Endothelial cell of umbilical vein (primary cell): Measurements from ENCODE around the gene FGF2.

Experiments
- EZH2 ChIP-seq: IDR thresholded peaks from 2 replicates; pipeline ENCODE4 v1.6.1; 2012; ENCODE audit warnings: borderline replicate concordance, low read depth, mild to moderate bottlenecking, moderate library complexity, low read length, inconsistent platforms; ENCODE audit not compliant: severe bottlenecking
- JUN ChIP-seq: IDR thresholded peaks from 2 replicates; pipeline ENCODE4 v1.6.1; 2011; ENCODE audit warnings: borderline replicate concordance, low read depth; ENCODE audit not compliant: insufficient read length, insufficient read depth
- MYC ChIP-seq: IDR thresholded peaks from one replicate; pipeline ENCODE4 v1.6.1; 2011; ENCODE audit warnings: mild to moderate bottlenecking, low read depth, low read length
- POLR2A ChIP-seq: IDR thresholded peaks from 2 replicates; pipeline ENCODE4 v1.6.1; 2012; ENCODE audit warnings: low read depth, mild to moderate bottlenecking, control low read depth, low read length
- POLR2AphosphoS5 ChIP-seq: IDR thresholded peaks from 2 replicates; pipeline ENCODE4 v1.6.1; 2012; ENCODE audit warnings: low read depth, mild to moderate bottlenecking, control low read depth, low read length, moderate library complexity; ENCODE audit not compliant: insufficient read depth
- TF ChIP-seq, protein P1 (sequence below), 2 donors: IDR thresholded peaks; 1 replicate in 1 of 2; 2 replicates in 1 of 2; pipeline ENCODE4 v1.5.1; 2011; ENCODE audit warnings: low read length in 2 of 2, mild to moderate bottlenecking in 2 of 2, moderate library complexity in 2 of 2, control low read depth in 1 of 2, inconsistent platforms in 1 of 2, low read depth in 1 of 2; ENCODE audit not compliant: insufficient read depth in 1 of 2; ENCODE audit errors: extremely low read depth in 1 of 2

GRCh38 chr4:122832732-122833131 lies 6.1 kb downstream of the FGF2 start:
- TF ChIP-seq, protein P1, sequence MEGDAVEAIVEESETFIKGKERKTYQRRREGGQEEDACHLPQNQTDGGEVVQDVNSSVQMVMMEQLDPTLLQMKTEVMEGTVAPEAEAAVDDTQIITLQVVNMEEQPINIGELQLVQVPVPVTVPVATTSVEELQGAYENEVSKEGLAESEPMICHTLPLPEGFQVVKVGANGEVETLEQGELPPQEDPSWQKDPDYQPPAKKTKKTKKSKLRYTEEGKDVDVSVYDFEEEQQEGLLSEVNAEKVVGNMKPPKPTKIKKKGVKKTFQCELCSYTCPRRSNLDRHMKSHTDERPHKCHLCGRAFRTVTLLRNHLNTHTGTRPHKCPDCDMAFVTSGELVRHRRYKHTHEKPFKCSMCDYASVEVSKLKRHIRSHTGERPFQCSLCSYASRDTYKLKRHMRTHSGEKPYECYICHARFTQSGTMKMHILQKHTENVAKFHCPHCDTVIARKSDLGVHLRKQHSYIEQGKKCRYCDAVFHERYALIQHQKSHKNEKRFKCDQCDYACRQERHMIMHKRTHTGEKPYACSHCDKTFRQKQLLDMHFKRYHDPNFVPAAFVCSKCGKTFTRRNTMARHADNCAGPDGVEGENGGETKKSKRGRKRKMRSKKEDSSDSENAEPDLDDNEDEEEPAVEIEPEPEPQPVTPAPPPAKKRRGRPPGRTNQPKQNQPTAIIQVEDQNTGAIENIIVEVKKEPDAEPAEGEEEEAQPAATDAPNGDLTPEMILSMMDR (IDR thresholded peaks at IDR 0.05; ENCODE audit: extremely low read depth in 1 of 2, insufficient read depth in 1 of 2, low read depth in 1 of 2, low read length in 2 of 2): no peak
- TF ChIP-seq POLR2A (no peak), MYC (no peak), POLR2AphosphoS5 (no peak), EZH2 (no peak), JUN (no peak)
